ENCODE data around the gene STXBP2.

DNA sequence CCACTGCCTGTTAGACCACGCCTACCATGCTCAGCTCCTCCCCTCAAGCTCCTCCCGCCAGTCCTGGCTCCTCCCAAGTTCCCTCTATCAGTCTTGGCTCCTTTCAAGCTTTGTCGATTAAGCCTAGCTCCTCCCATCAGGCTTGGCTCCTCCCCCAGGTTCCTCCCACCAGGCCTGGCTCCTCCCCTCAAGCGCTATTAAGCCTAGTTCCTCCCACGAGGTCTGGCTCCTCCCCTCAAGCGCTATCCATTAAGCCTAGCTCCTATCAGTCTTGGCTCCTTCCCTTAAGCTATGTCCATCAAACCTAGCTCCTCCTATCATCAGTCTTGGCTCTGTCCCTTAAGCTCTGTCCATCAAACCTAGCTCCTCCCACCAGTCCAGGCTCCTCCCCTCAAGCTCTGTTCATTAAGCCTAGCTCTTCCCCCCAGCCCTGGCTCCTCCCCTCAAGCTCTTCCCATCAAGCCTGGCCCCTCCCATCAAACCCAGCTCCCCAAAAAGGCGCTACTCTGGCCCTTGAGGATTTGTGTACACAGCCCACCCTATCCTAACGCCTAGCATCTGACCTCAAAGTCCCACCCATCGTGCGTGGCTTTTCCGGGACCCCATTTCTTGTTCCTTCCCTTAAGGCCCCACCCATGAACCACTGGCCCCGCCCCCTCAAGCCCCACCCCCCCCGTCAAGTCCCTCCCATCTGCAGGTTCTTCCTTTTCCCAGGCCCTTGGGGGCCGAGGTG lies 31.3 kb upstream of the STXBP2 start:
- TF ChIP-seq, protein P1, sequence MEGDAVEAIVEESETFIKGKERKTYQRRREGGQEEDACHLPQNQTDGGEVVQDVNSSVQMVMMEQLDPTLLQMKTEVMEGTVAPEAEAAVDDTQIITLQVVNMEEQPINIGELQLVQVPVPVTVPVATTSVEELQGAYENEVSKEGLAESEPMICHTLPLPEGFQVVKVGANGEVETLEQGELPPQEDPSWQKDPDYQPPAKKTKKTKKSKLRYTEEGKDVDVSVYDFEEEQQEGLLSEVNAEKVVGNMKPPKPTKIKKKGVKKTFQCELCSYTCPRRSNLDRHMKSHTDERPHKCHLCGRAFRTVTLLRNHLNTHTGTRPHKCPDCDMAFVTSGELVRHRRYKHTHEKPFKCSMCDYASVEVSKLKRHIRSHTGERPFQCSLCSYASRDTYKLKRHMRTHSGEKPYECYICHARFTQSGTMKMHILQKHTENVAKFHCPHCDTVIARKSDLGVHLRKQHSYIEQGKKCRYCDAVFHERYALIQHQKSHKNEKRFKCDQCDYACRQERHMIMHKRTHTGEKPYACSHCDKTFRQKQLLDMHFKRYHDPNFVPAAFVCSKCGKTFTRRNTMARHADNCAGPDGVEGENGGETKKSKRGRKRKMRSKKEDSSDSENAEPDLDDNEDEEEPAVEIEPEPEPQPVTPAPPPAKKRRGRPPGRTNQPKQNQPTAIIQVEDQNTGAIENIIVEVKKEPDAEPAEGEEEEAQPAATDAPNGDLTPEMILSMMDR (IDR thresholded peaks at IDR 0.05), result no peak
- no peak for TF ChIP-seq POLR2A (IDR thresholded peaks at IDR 0.05)

Data from uterus (tissue), 2 donors.